GM23248 (cell line): Measurements from ENCODE around the gene TBKBP1. TPM values are rescaled to one million over a fixed set of nuclear protein-coding genes. Genes with fewer than 3 reads are reported as not detected.
A peak's percentile ranks its signal among the peaks of the same experiment; 100 is the strongest.

Experiments
- DNase-seq: peaks from one replicate; pipeline ENCODE4 v3.0.0-alpha.2; 2015
- H2AFZ ChIP-seq: fragments of 200-600 bp; sonication (generic); 2 replicates; pipeline ENCODE4 v1.6.1; 2016; ENCODE audit warnings: antibody characterized with exemption
- H3F3A ChIP-seq: fragments of 200-600 bp; sonication (generic); 2 replicates; pipeline ENCODE4 v1.6.1; 2016; ENCODE audit warnings: mild to moderate bottlenecking, antibody characterized with exemption, mixed run types; ENCODE audit not compliant: insufficient read depth
- H3K27ac ChIP-seq: fragments of 200-600 bp; sonication (generic); 2 replicates; pipeline ENCODE4 v1.5.1; 2016; ENCODE audit warnings: mild to moderate bottlenecking
- H3K27me3 ChIP-seq: fragments of 200-600 bp; sonication (generic); replicated peaks from 2 replicates; pipeline ENCODE4 v1.6.1; 2016; ENCODE audit warnings: mild to moderate bottlenecking; ENCODE audit not compliant: insufficient read depth
- H3K36me3 ChIP-seq: fragments of 200-600 bp; sonication (generic); 2 replicates; pipeline ENCODE4 v1.6.1; 2016; ENCODE audit warnings: low read depth, mild to moderate bottlenecking
- H3K4me1 ChIP-seq: fragments of 200-600 bp; sonication (generic); 2 replicates; pipeline ENCODE4 v1.6.1; 2016; ENCODE audit warnings: mild to moderate bottlenecking; ENCODE audit not compliant: insufficient read depth
- H3K4me2 ChIP-seq: fragments of 200-600 bp; sonication (generic); one replicate; pipeline ENCODE4 v1.6.1; 2016; ENCODE audit warnings: mild to moderate bottlenecking; ENCODE audit not compliant: unreplicated experiment
- H3K4me3 ChIP-seq: fragments of 200-600 bp; sonication (generic); 2 replicates; pipeline ENCODE4 v1.5.1; 2016; ENCODE audit warnings: mild to moderate bottlenecking
- H3K79me2 ChIP-seq: fragments of 200-600 bp; sonication (generic); 2 replicates; pipeline ENCODE4 v1.6.1; 2016; ENCODE audit warnings: mild to moderate bottlenecking; ENCODE audit not compliant: insufficient read depth
- H3K9ac ChIP-seq: fragments of 200-600 bp; sonication (generic); 2 replicates; pipeline ENCODE4 v1.6.1; 2016; ENCODE audit warnings: mild to moderate bottlenecking
- H3K9me2 ChIP-seq: fragments of 200-600 bp; sonication (generic); 2 replicates; pipeline ENCODE4 v1.6.1; 2016; ENCODE audit warnings: mixed run types, mild to moderate bottlenecking, moderate library complexity; ENCODE audit not compliant: insufficient read depth
- H3K9me3 ChIP-seq: fragments of 200-600 bp; sonication (generic); one replicate; pipeline ENCODE4 v1.6.1; 2017; ENCODE audit warnings: low read depth
- H4K20me1 ChIP-seq: fragments of 200-600 bp; sonication (generic); 2 replicates; pipeline ENCODE4 v1.6.0; 2016; ENCODE audit not compliant: insufficient read depth
- EZH2 ChIP-seq: fragments of 200-600 bp; sonication (generic); IDR thresholded peaks from 2 replicates; pipeline ENCODE4 v1.6.1; 2018; ENCODE audit warnings: antibody characterized with exemption, mild to moderate bottlenecking; ENCODE audit not compliant: insufficient read depth, poor library complexity, severe bottlenecking
- EZH2phosphoT487 ChIP-seq: fragments of 200-600 bp; sonication (generic); IDR thresholded peaks from 2 replicates; pipeline ENCODE4 v1.6.1; 2018; ENCODE audit warnings: antibody characterized with exemption, moderate library complexity, mild to moderate bottlenecking, low read depth; ENCODE audit not compliant: insufficient read depth
- WGBS, 2 experiments: methylation state at CpG; one replicate each; pipeline ENCODE4 v1.1.6; 2015 to 2017; ENCODE audit warnings: low lambda C conversion rate in 2 of 2, low coverage in 1 of 2; ENCODE audit errors: missing lambda C conversion rate in 2 of 2; 5-methylcytosine and 5-hydroxymethylcytosine counted together
- in situ Hi-C: fragments of 300-500 bp; cut with MboI; formaldehyde crosslinking; loops from 2 replicates; pipeline ENCODE4 v1.15.0; 2020
- polyA plus RNA-seq: library from polyadenylated mRNA; unstranded; fragments of >200 nt; fragmentation: Nextera tagmentation; extraction: Ambion mirVana; gene quantifications from 2 replicates; pipeline ENCODE4 v1.2.1, GENCODE V29; 2016
- total RNA-seq: library from RNA; depleted of rRNA; stranded (reverse); fragments of >200 nt; shearing (Covaris generic); gene quantifications from 2 replicates; pipeline ENCODE4 v1.2.3, GENCODE V29; 2014

The TBKBP1 gene
- total and polyA plus RNA-seq, 2 experiments from 2014 or later, result 1.1 to 12.3 TPM

- H3K79me2 ChIP-seq, result no peaks in the 10 kb centered on the region
- no peaks in the 10 kb centered on the region for H3K9me3 ChIP-seq
- H3F3A ChIP-seq, result no peaks in the 10 kb centered on the region
- no peak overlapping the region for H3K27ac ChIP-seq
- H3K4me1 ChIP-seq, result no peaks in the 10 kb centered on the region
- no peaks in the 10 kb centered on the region for H3K9me2 ChIP-seq
- H3K36me3 ChIP-seq, result no peaks in the 10 kb centered on the region
- in situ Hi-C loops, result no loop called here
- no peak overlapping the region for H3K9ac ChIP-seq
- DNase-seq, result peak; percentile 16
- H2AFZ ChIP-seq, result no peak overlapping the region; the same call in 1 of the 2 replicates
- H3K4me3 ChIP-seq, result peak overlapping the region; percentile 27; the same call in 1 of the 2 replicates
- peak overlapping the region; percentile 9 for H3K4me2 ChIP-seq
- TF ChIP-seq EZH2phosphoT487 (no peak), EZH2 (peak; percentile 81)
- H3K27me3 ChIP-seq, result peaks cover 60% of the 10 kb centered on the region
- 6 to 7% methylated on average over 55 to 58 of the region's 60 CpGs for WGBS, 2 experiments
- H4K20me1 ChIP-seq, result no peaks in the 10 kb centered on the region
These were observed 39.9 kb downstream of the TBKBP1 start for GRCh38 chr17:47733674-47734410.

- no peak for TF ChIP-seq EZH2phosphoT487
- TF ChIP-seq EZH2, result no peak
- H3K36me3 ChIP-seq, result no peaks in the 10 kb centered on the region
- H3K4me3 ChIP-seq, result no peak overlapping the region
- no peak overlapping the region for H2AFZ ChIP-seq
- no peaks in the 10 kb centered on the region for H3F3A ChIP-seq
- 64 to 73% methylated on average over 3 of the region's 3 CpGs for WGBS, 2 experiments
- in situ Hi-C loops, result no loop called here
- no peaks in the 10 kb centered on the region for H3K9me3 ChIP-seq
- H3K9me2 ChIP-seq, result no peaks in the 10 kb centered on the region
- H3K27ac ChIP-seq, result no peak overlapping the region
- H3K4me1 ChIP-seq, result no peaks in the 10 kb centered on the region
- peaks cover 47% of the 10 kb centered on the region for H3K27me3 ChIP-seq
- no peak overlapping the region for H3K9ac ChIP-seq
- no peak overlapping the region for H3K4me2 ChIP-seq
- H3K79me2 ChIP-seq, result no peaks in the 10 kb centered on the region
- H4K20me1 ChIP-seq, result no peaks in the 10 kb centered on the region
- no peak for DNase-seq
These were observed 41.1 kb downstream of the TBKBP1 start for GRCh38 chr17:47735139-47735464.

GRCh38 chr17:47735536-47736011 is 41.6 kb downstream of the TBKBP1 start:
- H4K20me1 ChIP-seq, result no peaks in the 10 kb centered on the region
- no peaks in the 10 kb centered on the region for H3K4me1 ChIP-seq
- peaks cover 43% of the 10 kb centered on the region for H3K27me3 ChIP-seq
- H3K9ac ChIP-seq, result no peak overlapping the region
- TF ChIP-seq EZH2 (no peak), EZH2phosphoT487 (no peak)
- WGBS, 2 experiments, result 82 to 87% methylated on average over 3 of the region's 3 CpGs
- H2AFZ ChIP-seq, result no peak overlapping the region
- no peak overlapping the region for H3K4me2 ChIP-seq
- no peaks in the 10 kb centered on the region for H3K79me2 ChIP-seq
- no peaks in the 10 kb centered on the region for H3K9me2 ChIP-seq
- in situ Hi-C loops, result no loop called here
- H3K4me3 ChIP-seq, result no peak overlapping the region
- no peaks in the 10 kb centered on the region for H3K9me3 ChIP-seq
- DNase-seq, result no peak
- no peaks in the 10 kb centered on the region for H3F3A ChIP-seq
- no peak overlapping the region for H3K27ac ChIP-seq
- H3K36me3 ChIP-seq, result no peaks in the 10 kb centered on the region

GRCh38 chr17:47736501-47737495 is 42.8 kb downstream of the TBKBP1 start:
- no peaks in the 10 kb centered on the region for H3K9me2 ChIP-seq
- H3K36me3 ChIP-seq, result no peaks in the 10 kb centered on the region
- in situ Hi-C loops, result no loop called here
- WGBS, 2 experiments, result 62 to 70% methylated on average over 17 of the region's 17 CpGs
- no peak overlapping the region for H3K4me2 ChIP-seq
- no peak for TF ChIP-seq EZH2phosphoT487
- TF ChIP-seq EZH2, result no peak
- no peak for DNase-seq
- H3K4me3 ChIP-seq, result no peak overlapping the region
- peaks cover 38% of the 10 kb centered on the region for H3K27me3 ChIP-seq
- no peaks in the 10 kb centered on the region for H3K9me3 ChIP-seq
- H3K27ac ChIP-seq, result no peak overlapping the region
- no peaks in the 10 kb centered on the region for H4K20me1 ChIP-seq
- H3K4me1 ChIP-seq, result no peaks in the 10 kb centered on the region
- no peaks in the 10 kb centered on the region for H3F3A ChIP-seq
- no peak overlapping the region for H2AFZ ChIP-seq
- no peaks in the 10 kb centered on the region for H3K79me2 ChIP-seq
- no peak overlapping the region for H3K9ac ChIP-seq
